GM23338 (cell line): Measurements from ENCODE around the gene MARCHF3. TPM values are rescaled to one million over a fixed set of nuclear protein-coding genes. Genes with fewer than 3 reads are reported as not detected.

Source experiments
- ATAC-seq: fragments of 200-7000 bp; cut with Tn5 transposase; 3 replicates; pipeline ENCODE4 v1.9.1; 2020
- DNase-seq: peaks from one replicate; pipeline ENCODE4 v3.0.0-alpha.2; 2015; ENCODE audit warnings: low spot score
- H2AFZ ChIP-seq: fragments of 200-600 bp; sonication (generic); 2 replicates; pipeline ENCODE4 v1.8.0; 2016; ENCODE audit warnings: antibody characterized with exemption, mild to moderate bottlenecking, moderate library complexity
- H3F3A ChIP-seq: fragments of 200-600 bp; sonication (generic); replicated peaks from 2 replicates; pipeline ENCODE4 v1.8.0; 2017; ENCODE audit warnings: antibody characterized with exemption, mixed run types, low read depth
- H3K27ac ChIP-seq: fragments of 200-600 bp; sonication (generic); 2 replicates; pipeline ENCODE4 v1.6.1; 2016; ENCODE audit warnings: low read depth
- H3K27me3 ChIP-seq: fragments of 200-600 bp; sonication (generic); 2 replicates; pipeline ENCODE4 v1.8.0; 2016; ENCODE audit warnings: mild to moderate bottlenecking, mixed run types, moderate library complexity; ENCODE audit not compliant: insufficient read depth
- H3K36me3 ChIP-seq: fragments of 200-600 bp; sonication (generic); 2 replicates; pipeline ENCODE4 v1.8.0; 2016; ENCODE audit warnings: mild to moderate bottlenecking; ENCODE audit not compliant: insufficient read depth
- H3K4me1 ChIP-seq: fragments of 200-600 bp; sonication (generic); 2 replicates; pipeline ENCODE4 v1.8.0; 2016; ENCODE audit warnings: mild to moderate bottlenecking, moderate library complexity; ENCODE audit not compliant: insufficient read depth
- H3K4me2 ChIP-seq: fragments of 200-600 bp; sonication (generic); 2 replicates; pipeline ENCODE4 v1.7.1; 2017; ENCODE audit warnings: mixed run types
- H3K4me3 ChIP-seq: fragments of 200-600 bp; sonication (generic); 2 replicates; pipeline ENCODE4 v1.6.1; 2016; ENCODE audit warnings: mixed run types
- H3K79me2 ChIP-seq: fragments of 200-600 bp; sonication (generic); replicated peaks from 2 replicates; pipeline ENCODE4 v1.8.0; 2017; ENCODE audit warnings: mild to moderate bottlenecking; ENCODE audit not compliant: insufficient read depth
- H3K9me2 ChIP-seq: fragments of 200-600 bp; sonication (generic); 2 replicates; pipeline ENCODE4 v1.8.0; 2017; ENCODE audit not compliant: insufficient read depth
- H4K20me1 ChIP-seq: fragments of 200-600 bp; sonication (generic); replicated peaks from 2 replicates; pipeline ENCODE4 v1.8.0; 2017; ENCODE audit warnings: mild to moderate bottlenecking; ENCODE audit not compliant: insufficient read depth
- H3K27ac Mint-ChIP-seq: 2 replicates; pipeline ENCODE4 v1.8.0; 2020; ENCODE audit warnings: inconsistent platforms, mild to moderate bottlenecking, moderate library complexity, mixed read lengths
- H3K27me3 Mint-ChIP-seq: 3 replicates; pipeline ENCODE4 v1.8.0; 2022; ENCODE audit warnings: low read depth, mild to moderate bottlenecking, moderate library complexity, mixed read lengths, inconsistent platforms; ENCODE audit not compliant: insufficient read depth, poor library complexity
- H3K36me3 Mint-ChIP-seq: 3 replicates; pipeline ENCODE4 v1.8.0; 2021; ENCODE audit warnings: low read depth, mild to moderate bottlenecking, inconsistent platforms, moderate library complexity, mixed read lengths
- H3K4me1 Mint-ChIP-seq: 3 replicates; pipeline ENCODE4 v1.8.0; 2020; ENCODE audit warnings: mild to moderate bottlenecking, inconsistent platforms, mixed read lengths
- H3K4me3 Mint-ChIP-seq: 3 replicates; pipeline ENCODE4 v1.8.0; 2021; ENCODE audit warnings: moderate library complexity, mild to moderate bottlenecking, inconsistent platforms, mixed read lengths
- H3K9me3 Mint-ChIP-seq: 3 replicates; pipeline ENCODE4 v1.8.0; 2020; ENCODE audit warnings: moderate library complexity, mild to moderate bottlenecking, inconsistent platforms, mixed read lengths
- CREB1 ChIP-seq: fragments of 250-450 bp; sonication (Bioruptor Pico); IDR thresholded peaks from 2 replicates; pipeline ENCODE4 v1.5.0; 2020; ENCODE audit warnings: low read depth, mild to moderate bottlenecking, moderate library complexity
- CTCF ChIP-seq, 2 experiments: fragments of 200-600 bp in 1 of 2; sonication (generic) in 1 of 2; conservative IDR thresholded peaks; 2 replicates each; pipeline versions ENCODE4 v1.5.1 to v1.6.1; 2016 to 2017; ENCODE audit warnings: antibody characterized with exemption in 2 of 2, low read depth in 2 of 2, mild to moderate bottlenecking in 2 of 2, moderate library complexity in 1 of 2
- ETS1 ChIP-seq: IDR thresholded peaks from 2 replicates; pipeline ENCODE4 v1.6.1; 2016; ENCODE audit warnings: antibody characterized with exemption
- EZH2 ChIP-seq: fragments of 200-600 bp; sonication (generic); IDR thresholded peaks from one replicate; pipeline ENCODE4 v1.8.0; 2017; ENCODE audit warnings: antibody characterized with exemption, mild to moderate bottlenecking, low read depth; ENCODE audit not compliant: unreplicated experiment
- EZH2phosphoT487 ChIP-seq: fragments of 200-600 bp; sonication (generic); IDR thresholded peaks from one replicate; pipeline ENCODE4 v1.8.1; 2018; ENCODE audit warnings: antibody characterized with exemption; ENCODE audit not compliant: unreplicated experiment
- JUNB ChIP-seq: IDR thresholded peaks from one replicate; pipeline ENCODE4 v1.6.1; 2016; ENCODE audit warnings: antibody characterized with exemption; ENCODE audit not compliant: unreplicated experiment
- NANOG ChIP-seq: IDR thresholded peaks from 2 replicates; pipeline ENCODE4 v1.6.1; 2016; ENCODE audit warnings: antibody characterized with exemption, borderline replicate concordance
- POLR2AphosphoS5 ChIP-seq: IDR thresholded peaks from 2 replicates; pipeline ENCODE4 v1.6.1; 2016; ENCODE audit warnings: antibody characterized with exemption, low read depth
- REST ChIP-seq: IDR thresholded peaks from one replicate; pipeline ENCODE4 v1.6.1; 2018; ENCODE audit warnings: antibody characterized with exemption; ENCODE audit not compliant: unreplicated experiment
- STAT1 ChIP-seq: IDR thresholded peaks from one replicate; pipeline ENCODE4 v1.6.1; 2016; ENCODE audit warnings: antibody characterized with exemption; ENCODE audit not compliant: unreplicated experiment
- ZNF114 ChIP-seq: fragments of 250-450 bp; sonication (Bioruptor Pico); IDR thresholded peaks from 2 replicates; pipeline ENCODE4 v1.5.0; 2020; ENCODE audit warnings: mild to moderate bottlenecking, moderate library complexity
- ZNF331 ChIP-seq: fragments of 250-450 bp; sonication (Bioruptor Pico); IDR thresholded peaks from 2 replicates; pipeline ENCODE4 v1.5.0; 2020; ENCODE audit warnings: low read depth, mild to moderate bottlenecking, moderate library complexity
- ZNF462 ChIP-seq: fragments of 250-450 bp; sonication (Bioruptor Pico); IDR thresholded peaks from 2 replicates; pipeline ENCODE4 v1.5.0; 2020; ENCODE audit warnings: mild to moderate bottlenecking, moderate library complexity
- polyA plus RNA-seq: library from polyadenylated mRNA; unstranded; fragments of >200 nt; fragmentation: Nextera tagmentation; extraction: Ambion mirVana; gene quantifications from 2 replicates; pipeline ENCODE4 v1.2.1, GENCODE V29; 2016
- total RNA-seq: library from RNA; depleted of rRNA; stranded (reverse); fragments of >200 nt; shearing (Covaris generic); gene quantifications from 2 replicates; pipeline ENCODE4 v1.2.3, GENCODE V29; 2014

Gene MARCHF3
- total and polyA plus RNA-seq, 2 experiments from 2014 or later = 7.0 to 12.7 TPM

GRCh38 chr5:126857472-126858410 lies 172.6 kb downstream of the MARCHF3 start:
- H3K4me1 Mint-ChIP-seq = peaks cover 18% of the 10 kb centered on the region
- H3F3A ChIP-seq = peaks cover 12% of the 10 kb centered on the region; the same call in 1 of the 2 replicates
- peak overlapping the region; percentile 81 for H3K27ac ChIP-seq
- H3K27me3 ChIP-seq = no peaks in the 10 kb centered on the region
- H3K4me3 Mint-ChIP-seq = no peak overlapping the region
- H3K36me3 Mint-ChIP-seq = peaks cover 26% of the 10 kb centered on the region
- peaks cover 18% of the 10 kb centered on the region for H3K4me1 ChIP-seq
- H2AFZ ChIP-seq = no peak overlapping the region
- no peaks in the 10 kb centered on the region for H4K20me1 ChIP-seq
- H3K27ac Mint-ChIP-seq = peak overlapping the region; percentile 45; the same call in 1 of the 2 replicates
- H3K79me2 ChIP-seq = no peaks in the 10 kb centered on the region
- H3K36me3 ChIP-seq = peaks cover 7% of the 10 kb centered on the region; the same call in 1 of the 2 replicates
- H3K4me2 ChIP-seq = no peak overlapping the region
- H3K4me3 ChIP-seq = no peak overlapping the region
- DNase-seq (peak; percentile 54), ATAC-seq (peak; percentile 37)
- no peak for TF ChIP-seq ZNF331 (CRISPR knock-in tag)
- no peak for TF ChIP-seq EZH2phosphoT487
- TF ChIP-seq STAT1 = no peak
- no peak for TF ChIP-seq ETS1
- TF ChIP-seq NANOG = no peak
- TF ChIP-seq ZNF462 (CRISPR knock-in tag) = no peak
- no peak for TF ChIP-seq EZH2
- TF ChIP-seq CREB1 (CRISPR knock-in tag) = no peak
- TF ChIP-seq JUNB = no peak
- no peak for TF ChIP-seq REST
- TF ChIP-seq CTCF (conservative IDR thresholded peaks at IDR 0.05; ENCODE audit: low read depth in 2 of 2) = no peak
- no peak for TF ChIP-seq POLR2AphosphoS5
- no peak for TF ChIP-seq ZNF114 (CRISPR knock-in tag)
- peaks cover 10% of the 10 kb centered on the region for H3K27me3 Mint-ChIP-seq
- H3K9me3 Mint-ChIP-seq = peaks cover 19% of the 10 kb centered on the region
- no peaks in the 10 kb centered on the region for H3K9me2 ChIP-seq
